Activated T-cell treated with anti-CD3 and anti-CD28 coated beads, Interleukin-2, amount 50 U/mL, for 4 hours (primary cell): ENCODE measurements around the gene MAML2. TPM values are rescaled to one million over a fixed set of nuclear protein-coding genes. Genes with fewer than 3 reads are reported as not detected.

Source experiments
- ATAC-seq, 2 donors: fragments of 200-7000 bp; cut with Tn5 transposase; one replicate each; pipeline ENCODE4 v1.10.0; 2021
- DNase-seq: peaks from one replicate; pipeline ENCODE4 v3.0.0-alpha.2; 2020
- H3K27me3 Mint-ChIP-seq: one replicate; pipeline ENCODE4 v1.8.0; 2021; ENCODE audit warnings: low read depth, mixed read lengths
- H3K36me3 Mint-ChIP-seq: one replicate; pipeline ENCODE4 v1.8.0; 2022; ENCODE audit warnings: mixed read lengths; ENCODE audit not compliant: insufficient read depth
- H3K4me1 Mint-ChIP-seq: one replicate; pipeline ENCODE4 v1.8.0; 2021; ENCODE audit warnings: low read depth, mixed read lengths
- H3K4me3 Mint-ChIP-seq: one replicate; pipeline ENCODE4 v1.8.0; 2021; ENCODE audit warnings: mild to moderate bottlenecking, moderate library complexity, mixed read lengths
- H3K9me3 Mint-ChIP-seq: one replicate; pipeline ENCODE4 v1.8.0; 2021; ENCODE audit warnings: mixed read lengths
- total RNA-seq, 3 donors: library from RNA; stranded (reverse); gene quantifications; one replicate each; pipeline ENCODE4 v1.2.1, GENCODE V29; 2021

The MAML2 gene
- total RNA-seq, 3 donors from 2014 or later = 27.3 to 29.8 (median 29.2) TPM

DNA sequence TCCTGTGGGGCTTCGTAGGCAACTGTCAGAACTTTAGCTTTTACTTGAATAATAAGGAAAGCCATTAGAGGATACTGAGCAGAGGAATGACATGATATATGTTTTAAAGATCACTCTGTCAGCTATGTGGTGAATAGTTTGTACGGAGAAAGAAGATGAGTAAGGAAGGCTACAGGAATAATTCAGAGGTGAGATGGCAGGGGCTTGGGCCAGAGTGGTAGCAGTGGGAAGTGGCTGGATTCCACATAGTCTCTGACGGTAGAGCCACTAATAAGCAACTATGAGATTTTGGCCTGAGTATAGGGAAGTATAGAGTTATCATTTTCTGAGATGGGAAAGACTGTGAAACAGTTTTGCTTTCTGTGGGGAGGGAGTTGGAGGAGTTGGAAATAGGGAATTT is 325.1 kb downstream of the MAML2 start:
- Mint-ChIP-seq H3K4me1 (peaks cover 55% of the 10 kb centered on the region), H3K9me3 (no peaks in the 10 kb centered on the region), H3K4me3 (no peak overlapping the region), H3K36me3 (peaks cover 3% of the 10 kb centered on the region), H3K27me3 (no peaks in the 10 kb centered on the region)
- no peak for ATAC-seq
- DNase-seq = no peak

DNA sequence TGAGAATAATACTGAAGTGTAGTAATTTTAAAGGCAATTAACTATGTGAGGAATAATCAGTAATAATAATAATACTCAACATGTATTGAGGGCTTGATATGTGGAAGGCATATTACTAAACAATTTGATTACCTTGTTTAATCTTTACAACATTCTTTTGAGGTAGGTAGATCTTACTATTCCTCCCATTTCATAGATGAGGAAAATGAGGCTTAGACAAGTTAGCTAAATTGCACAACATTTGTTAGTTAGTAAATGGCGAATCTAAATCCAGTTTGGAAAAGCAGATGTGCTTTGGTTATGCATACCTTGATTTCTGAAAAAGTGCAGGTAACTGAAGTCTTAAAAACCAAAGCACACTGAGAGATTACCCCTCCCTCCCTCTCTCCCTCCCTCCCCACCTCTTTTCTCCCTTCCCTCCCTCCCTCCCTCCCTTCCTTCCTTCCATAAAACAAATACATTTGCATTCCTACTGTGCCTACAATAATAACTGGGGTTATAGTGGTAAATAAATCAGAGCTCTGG is 326.0 kb downstream of the MAML2 start:
- Mint-ChIP-seq H3K4me3 (no peak overlapping the region), H3K36me3 (no peaks in the 10 kb centered on the region), H3K9me3 (no peaks in the 10 kb centered on the region), H3K4me1 (peaks cover 59% of the 10 kb centered on the region), H3K27me3 (no peaks in the 10 kb centered on the region)
- ATAC-seq (no peak), DNase-seq (no peak)

DNA sequence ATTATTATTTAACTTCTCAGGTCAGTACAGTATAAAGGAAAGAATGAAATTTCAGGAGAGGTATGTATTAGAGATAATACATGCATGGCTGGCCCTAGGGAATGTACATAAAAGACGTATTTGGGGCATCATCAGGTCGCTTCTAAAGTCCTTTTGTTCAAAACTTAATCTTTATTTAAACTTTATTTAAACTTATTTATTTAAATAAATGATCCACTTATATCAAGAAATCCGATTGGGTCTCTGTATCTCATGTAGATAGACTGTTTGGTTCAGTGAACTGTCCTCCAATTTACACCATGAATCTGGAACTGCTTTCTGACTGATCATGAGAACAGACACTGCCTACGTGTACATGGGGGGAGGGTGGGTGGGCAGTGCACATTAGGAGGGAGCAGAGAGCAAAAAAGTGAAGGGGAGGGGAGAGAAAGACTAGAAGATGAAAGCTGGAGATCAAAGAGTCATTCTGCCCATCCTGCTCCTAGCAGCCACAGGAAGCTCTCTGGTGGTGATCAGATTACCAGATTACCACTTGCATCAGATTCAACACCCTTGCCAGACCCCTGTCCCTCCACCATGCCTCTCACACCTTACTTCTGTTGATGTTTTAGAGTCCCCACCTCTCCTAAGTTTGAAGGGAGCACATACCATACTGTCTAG is 327.0 kb downstream of the MAML2 start:
- no peak overlapping the region for H3K4me3 Mint-ChIP-seq
- DNase-seq = no peak
- H3K36me3 Mint-ChIP-seq = no peaks in the 10 kb centered on the region
- no peaks in the 10 kb centered on the region for H3K27me3 Mint-ChIP-seq
- no peaks in the 10 kb centered on the region for H3K9me3 Mint-ChIP-seq
- ATAC-seq = peak; percentile 7 to 11
- peaks cover 64% of the 10 kb centered on the region for H3K4me1 Mint-ChIP-seq

DNA sequence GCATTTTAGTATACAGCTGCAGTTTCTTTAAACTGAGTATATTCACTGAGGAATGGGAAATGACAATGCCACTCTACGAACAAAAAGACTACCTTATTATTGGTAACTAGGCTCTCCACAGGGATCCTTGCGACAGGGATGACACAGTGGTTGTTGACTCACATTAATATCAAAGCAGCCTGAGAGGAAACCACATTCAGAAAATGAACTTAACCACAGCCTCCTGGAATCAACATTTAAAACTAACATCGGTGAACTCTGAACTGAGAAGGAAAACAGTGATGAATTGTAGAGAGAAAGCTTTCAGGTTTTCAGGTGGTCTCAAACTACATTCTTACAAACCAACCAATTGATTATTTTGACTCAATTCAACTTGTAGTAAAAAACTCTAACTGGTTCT is 328.8 kb downstream of the MAML2 start:
- Mint-ChIP-seq H3K36me3 (peaks cover 2% of the 10 kb centered on the region), H3K27me3 (no peaks in the 10 kb centered on the region), H3K4me1 (peaks cover 59% of the 10 kb centered on the region), H3K4me3 (peak overlapping the region; percentile 39), H3K9me3 (no peaks in the 10 kb centered on the region)
- ATAC-seq (peak; percentile 75 to 80), DNase-seq (peak; percentile 34)

DNA sequence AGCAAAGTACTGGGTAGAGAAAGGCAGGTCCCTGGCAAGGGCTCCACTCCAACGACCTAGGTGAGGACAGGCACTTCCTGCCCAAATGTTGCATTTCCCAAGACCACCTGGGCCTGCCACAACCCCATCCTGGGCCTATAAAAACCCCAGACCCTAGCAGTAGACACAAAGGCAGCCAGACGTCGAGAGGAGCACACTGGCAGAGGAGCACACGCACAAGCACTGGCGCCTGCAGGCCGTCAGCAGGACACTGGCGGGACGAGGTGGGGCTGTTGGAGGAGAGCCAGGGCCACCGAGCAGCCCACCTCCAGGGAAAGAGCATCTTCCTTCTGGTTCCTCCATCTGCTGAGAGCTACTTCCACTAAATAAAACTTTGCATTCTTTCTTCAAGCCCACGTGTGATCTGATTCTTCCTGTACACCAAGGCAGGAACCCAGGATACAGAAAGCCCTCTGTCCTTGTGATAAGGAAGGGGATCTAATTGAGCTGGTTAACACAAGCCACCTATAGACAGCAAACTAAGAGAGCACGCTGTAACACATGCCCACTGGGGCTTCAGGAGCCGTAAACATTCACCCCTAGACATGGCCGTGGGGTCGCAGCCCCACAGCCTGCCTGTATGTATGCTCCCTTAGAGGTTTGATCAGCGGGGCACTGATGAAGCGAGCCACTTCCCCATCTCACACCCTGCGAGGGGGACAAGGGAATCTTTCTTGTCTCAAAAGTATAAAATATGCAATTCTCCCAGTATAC is 329.4 kb downstream of the MAML2 start:
- DNase-seq (peak; percentile 17), ATAC-seq (peak; percentile 9 to 23)
- Mint-ChIP-seq H3K9me3 (no peaks in the 10 kb centered on the region), H3K4me3 (peak overlapping the region; percentile 39), H3K4me1 (peaks cover 58% of the 10 kb centered on the region), H3K27me3 (no peaks in the 10 kb centered on the region), H3K36me3 (peaks cover 2% of the 10 kb centered on the region)

DNA sequence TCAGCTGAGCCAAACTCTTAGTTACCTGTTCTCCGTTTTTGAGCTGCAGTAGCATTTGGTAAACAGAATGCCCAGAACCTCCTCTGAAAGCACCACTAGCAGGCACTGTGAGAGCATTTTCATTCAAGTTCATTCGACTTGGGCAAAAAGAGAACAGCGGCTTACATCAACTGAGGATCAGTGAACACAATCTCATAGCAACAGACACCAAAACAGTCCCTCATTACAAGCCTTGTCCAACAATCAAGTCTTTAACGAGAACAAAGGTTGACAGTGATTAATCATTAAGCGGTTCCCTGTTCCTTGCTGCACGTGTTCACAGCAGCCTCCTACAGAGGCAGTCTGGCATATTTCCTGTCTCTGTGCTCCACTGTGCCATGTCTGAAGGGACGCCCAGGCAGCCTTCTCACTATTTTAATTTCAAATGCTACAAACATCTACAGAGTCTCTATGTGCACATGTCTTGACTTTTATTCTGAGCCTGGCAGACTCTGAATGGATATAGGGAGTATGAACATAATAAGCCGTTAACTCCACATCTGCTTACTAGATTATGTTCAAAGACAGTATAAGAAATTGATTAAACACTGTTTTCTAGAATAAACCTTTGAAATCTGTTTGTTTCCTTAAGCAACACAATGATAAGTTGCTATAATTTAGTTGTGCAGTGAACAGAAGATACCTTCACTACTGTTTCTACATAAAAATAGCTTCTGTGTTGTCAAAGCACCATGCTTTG is 330.7 kb downstream of the MAML2 start:
- no peaks in the 10 kb centered on the region for H3K9me3 Mint-ChIP-seq

DNA sequence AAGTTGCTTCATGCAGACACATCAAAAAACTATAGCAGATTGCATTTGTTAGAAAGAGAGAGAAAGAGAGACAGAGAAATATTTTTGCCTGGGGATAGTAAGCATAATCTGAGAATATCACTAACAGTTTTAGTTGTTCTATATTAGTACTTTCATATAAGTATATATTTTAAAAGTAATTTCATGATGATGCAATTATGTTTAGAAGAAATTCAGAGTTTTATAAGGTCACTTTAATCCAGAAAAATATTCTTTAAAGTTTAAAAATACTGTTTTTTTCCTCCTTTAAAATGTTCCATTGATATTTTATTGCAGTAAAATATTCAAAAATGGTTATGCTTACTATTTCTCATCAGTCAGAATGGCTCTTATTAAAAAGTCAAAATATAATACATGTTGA is 332.3 kb downstream of the MAML2 start:
- peaks cover 2% of the 10 kb centered on the region for H3K36me3 Mint-ChIP-seq
- no peaks in the 10 kb centered on the region for H3K9me3 Mint-ChIP-seq
- H3K4me1 Mint-ChIP-seq = peaks cover 49% of the 10 kb centered on the region
- H3K4me3 Mint-ChIP-seq = no peak overlapping the region
- no peaks in the 10 kb centered on the region for H3K27me3 Mint-ChIP-seq
- DNase-seq = no peak
- no peak for ATAC-seq

More for the DNA sequence above, 330.7 kb downstream of the MAML2 start:
- Mint-ChIP-seq H3K36me3 (peaks cover 2% of the 10 kb centered on the region), H3K4me3 (peak overlapping the region; percentile 26), H3K27me3 (no peaks in the 10 kb centered on the region), H3K4me1 (peaks cover 58% of the 10 kb centered on the region)
- peak; percentile 61 for DNase-seq
- peak; percentile 70 to 74 for ATAC-seq

DNA sequence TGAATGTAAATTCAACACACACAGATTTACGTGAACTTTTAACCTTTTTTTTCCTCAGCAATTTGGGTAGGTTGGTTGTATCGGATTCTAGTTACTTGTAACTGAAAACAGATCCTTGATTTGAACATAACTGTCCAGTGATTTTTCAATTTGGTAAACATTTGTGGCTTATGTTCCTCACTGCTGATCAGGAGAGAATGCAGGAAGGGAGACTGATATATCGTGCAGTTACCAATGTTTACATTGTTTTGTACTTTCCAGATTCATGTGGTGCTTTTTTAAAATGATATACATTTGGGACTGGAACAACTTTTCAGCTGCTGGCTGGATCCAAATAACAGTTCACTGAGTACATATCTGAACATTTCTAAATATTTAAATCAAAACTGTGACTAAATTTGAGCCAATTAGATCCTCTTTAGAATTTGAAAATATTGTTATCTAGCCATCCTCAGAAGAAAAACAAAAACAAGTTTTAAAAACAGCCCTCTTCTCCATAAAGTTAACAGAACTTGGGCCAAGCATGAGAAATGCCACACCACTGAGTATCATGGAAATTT is 334.8 kb downstream of the MAML2 start:
- Mint-ChIP-seq H3K4me3 (no peak overlapping the region), H3K4me1 (peaks cover 25% of the 10 kb centered on the region), H3K27me3 (no peaks in the 10 kb centered on the region), H3K36me3 (peaks cover 4% of the 10 kb centered on the region), H3K9me3 (no peaks in the 10 kb centered on the region)
- DNase-seq (no peak), ATAC-seq (no peak)

DNA sequence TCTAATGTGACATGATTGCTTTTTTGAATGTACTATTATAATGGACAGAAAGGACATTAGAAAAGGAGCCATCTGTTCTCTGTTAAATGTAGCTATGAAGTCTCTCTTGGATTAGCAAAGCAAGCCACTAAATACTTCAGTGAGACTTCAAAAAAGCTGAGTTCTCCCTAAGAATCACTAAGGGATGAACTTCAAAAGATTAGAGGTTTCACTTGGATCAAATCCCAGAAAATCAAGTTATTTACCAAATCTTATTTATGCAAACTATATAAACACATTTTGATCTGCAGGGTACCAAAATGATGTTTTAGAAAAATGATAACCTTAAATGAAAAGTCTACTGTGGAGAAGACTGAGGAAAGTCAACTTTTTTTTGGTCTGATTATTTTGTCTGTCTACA is 337.0 kb downstream of the MAML2 start:
- H3K4me3 Mint-ChIP-seq = no peak overlapping the region
- H3K9me3 Mint-ChIP-seq = no peaks in the 10 kb centered on the region
- H3K4me1 Mint-ChIP-seq = peaks cover 11% of the 10 kb centered on the region
- ATAC-seq (no peak), DNase-seq (no peak)
- H3K27me3 Mint-ChIP-seq = no peaks in the 10 kb centered on the region
- peaks cover 18% of the 10 kb centered on the region for H3K36me3 Mint-ChIP-seq

DNA sequence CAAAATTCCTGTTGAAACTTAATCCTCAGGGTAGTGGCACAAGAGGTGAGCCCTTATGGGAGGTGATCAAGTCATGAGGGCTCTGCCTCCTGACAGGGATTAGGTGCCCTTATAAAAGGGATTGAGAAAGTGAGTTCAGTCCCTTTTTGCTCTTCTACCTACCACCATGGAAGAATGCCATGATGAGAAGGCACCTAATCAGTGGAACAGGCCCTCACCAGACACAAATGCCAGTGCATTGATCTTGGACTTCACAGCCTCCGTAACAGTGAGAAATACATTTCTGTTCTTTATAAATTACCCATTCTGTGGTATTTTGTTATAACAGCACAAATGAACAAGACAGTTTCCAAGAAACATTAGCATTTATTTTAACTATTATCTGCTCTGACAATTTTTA is 338.1 kb downstream of the MAML2 start:
- peaks cover 5% of the 10 kb centered on the region for H3K4me1 Mint-ChIP-seq
- peaks cover 16% of the 10 kb centered on the region for H3K36me3 Mint-ChIP-seq
- DNase-seq (no peak), ATAC-seq (no peak)
- H3K27me3 Mint-ChIP-seq = no peaks in the 10 kb centered on the region
- no peaks in the 10 kb centered on the region for H3K9me3 Mint-ChIP-seq
- no peak overlapping the region for H3K4me3 Mint-ChIP-seq

DNA sequence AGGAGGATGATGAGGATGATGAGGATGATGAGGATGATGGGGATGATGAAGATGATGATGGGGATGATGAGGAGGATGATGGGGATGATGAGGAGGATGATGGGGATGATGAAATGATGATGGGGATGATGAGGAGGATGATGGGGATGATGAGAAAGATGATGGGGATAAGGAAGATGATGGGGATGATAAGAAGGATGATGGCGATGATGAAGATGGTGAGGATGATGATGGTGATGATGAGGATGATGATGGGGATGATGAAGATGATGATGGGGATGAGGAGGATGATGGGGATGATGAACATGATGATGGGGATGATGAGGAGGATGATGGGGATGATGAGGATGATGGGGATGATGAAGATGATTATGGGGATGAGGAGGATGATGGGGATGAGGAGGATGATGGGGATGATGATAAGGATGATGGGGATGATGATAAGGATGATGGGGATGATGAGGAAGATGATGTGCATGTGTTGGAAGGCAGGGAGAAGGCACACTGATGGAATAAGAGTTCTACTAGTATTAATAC is 340.2 kb downstream of the MAML2 start:
- no peak overlapping the region for H3K4me3 Mint-ChIP-seq
- H3K36me3 Mint-ChIP-seq = peaks cover 19% of the 10 kb centered on the region
- no peak for DNase-seq

DNA sequence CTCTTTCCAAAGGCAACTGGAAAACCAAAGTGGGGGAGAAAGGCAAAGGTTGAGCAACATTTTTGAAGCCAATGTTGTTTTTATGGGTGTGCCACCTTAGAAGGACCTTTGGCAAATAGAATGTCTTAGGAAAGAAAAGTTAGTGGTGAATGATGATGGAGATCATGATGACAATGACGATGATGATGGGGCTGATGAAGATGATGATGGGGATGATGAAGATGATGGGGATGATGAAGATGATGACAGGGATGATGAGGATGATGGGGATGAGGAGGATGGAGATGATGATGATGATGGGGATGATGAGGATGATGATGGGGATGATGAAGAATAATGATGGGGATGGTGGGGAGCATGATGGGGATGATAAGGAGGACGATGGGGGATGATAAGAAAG is 340.7 kb downstream of the MAML2 start:
- ATAC-seq (no peak), DNase-seq (no peak)
- H3K36me3 Mint-ChIP-seq = peaks cover 19% of the 10 kb centered on the region
- peaks cover 8% of the 10 kb centered on the region for H3K4me1 Mint-ChIP-seq
- H3K9me3 Mint-ChIP-seq = no peaks in the 10 kb centered on the region
- H3K27me3 Mint-ChIP-seq = no peaks in the 10 kb centered on the region
- no peak overlapping the region for H3K4me3 Mint-ChIP-seq

More for the DNA sequence above, 340.2 kb downstream of the MAML2 start:
- H3K9me3 Mint-ChIP-seq = no peaks in the 10 kb centered on the region
- no peak for ATAC-seq
- no peaks in the 10 kb centered on the region for H3K27me3 Mint-ChIP-seq
- H3K4me1 Mint-ChIP-seq = peaks cover 8% of the 10 kb centered on the region

DNA sequence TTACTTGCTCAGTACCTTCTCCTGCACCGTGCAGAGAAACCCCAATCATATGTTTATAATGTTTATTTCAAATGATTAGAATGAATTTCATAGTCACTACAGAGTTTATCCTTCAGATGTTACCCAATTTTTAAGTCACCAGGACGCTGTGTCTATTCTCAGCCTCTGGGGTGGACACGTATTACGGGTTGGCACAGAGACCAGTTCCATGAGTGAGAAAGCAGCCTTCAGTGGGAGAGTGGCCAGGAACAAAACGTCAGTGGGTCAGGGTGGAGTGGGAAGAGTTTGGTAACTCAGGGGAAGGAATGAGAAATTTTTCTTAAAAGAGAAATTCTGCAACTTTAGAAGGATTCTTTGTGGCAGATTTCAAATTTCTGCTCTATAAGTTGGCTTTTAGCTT is 342.0 kb downstream of the MAML2 start:
- H3K27me3 Mint-ChIP-seq = no peaks in the 10 kb centered on the region
- DNase-seq (no peak), ATAC-seq (no peak)
- peaks cover 8% of the 10 kb centered on the region for H3K4me1 Mint-ChIP-seq
- H3K4me3 Mint-ChIP-seq = no peak overlapping the region
- no peaks in the 10 kb centered on the region for H3K9me3 Mint-ChIP-seq
- peaks cover 19% of the 10 kb centered on the region for H3K36me3 Mint-ChIP-seq
